HepG2 (cell line): ENCODE data around the gene XRCC1. TPM values are rescaled to one million over a fixed set of nuclear protein-coding genes. Genes with fewer than 3 reads are reported as not detected.
A peak's percentile ranks its signal among the peaks of the same experiment; 100 is the strongest.

ENCODE experiments used
- ATAC-seq: fragments of 200-7000 bp; cut with Tn5 transposase; 3 replicates; pipeline ENCODE4 v1.9.1; 2020; ENCODE audit warnings: mild to moderate bottlenecking, moderate library complexity
- BruUV-seq: library from RNA; stranded (reverse); fragments of 400-500 nt; replicated peaks from 2 replicates; lab custom pipeline; 2021; lab: Mats Ljungman, UMichigan
- CTCF ChIA-PET: fragments of 300-600 bp; formaldehyde crosslinking; extraction: SDS; loops from one replicate; lab custom pipeline; 2021; ENCODE audit warnings: low total read pairs, inconsistent platforms, low intra/inter-chr PET ratio; lab: Yijun Ruan, JAX
- POLR2A ChIA-PET: fragments of 350-600 bp; sonication (Branson Sonifier 250); formaldehyde crosslinking; loops from one replicate; lab custom pipeline; 2020; ENCODE audit warnings: antibody characterized with exemption, inconsistent platforms; lab: Yijun Ruan, JAX
- DNase-seq: peaks from one replicate; pipeline ENCODE4 v3.0.0-alpha.2; 2015; ENCODE audit warnings: low spot score
- FAIRE-seq: peaks from 3 replicates; lab custom pipeline; 2011; peaks lifted over from hg19 to GRCh38; lab: Jason Lieb, UNC
- H2AFZ ChIP-seq: one replicate; pipeline ENCODE4 v1.6.1; 2011; ENCODE audit warnings: low read length, inconsistent platforms
- H3K27ac ChIP-seq: fragments of 300-600 bp; 3 replicates; pipeline ENCODE4 v1.8.0; 2011; ENCODE audit warnings: mixed run types, mild to moderate bottlenecking, mixed read lengths, low read length, inconsistent platforms; ENCODE audit not compliant: insufficient read depth; ENCODE audit errors: extremely low read length
- H3K27me3 ChIP-seq, 2 experiments: fragments of 200-600 bp in 1 of 2; 2 replicates in 1 of 2; 3 replicates in 1 of 2; pipeline versions ENCODE4 v1.6.0 to v1.8.0; 2011; ENCODE audit warnings: low read length in 2 of 2, mild to moderate bottlenecking in 2 of 2, moderate library complexity in 2 of 2, inconsistent platforms in 1 of 2; ENCODE audit not compliant: insufficient read depth in 2 of 2, control insufficient read depth in 1 of 2
- H3K36me3 ChIP-seq, 2 experiments: fragments of 200-600 bp in 1 of 2; replicated peaks in 1 of 2; 2 replicates in 1 of 2; 3 replicates in 1 of 2; pipeline versions ENCODE4 v1.5.1 to v1.8.0; 2011; ENCODE audit warnings: low read length in 2 of 2, inconsistent platforms in 1 of 2; ENCODE audit not compliant: insufficient read depth in 2 of 2, control insufficient read depth in 1 of 2
- H3K4me1 ChIP-seq: 2 replicates; pipeline ENCODE4 v1.5.1; 2012; ENCODE audit warnings: low read length, inconsistent platforms; ENCODE audit not compliant: insufficient read depth
- H3K4me2 ChIP-seq: 2 replicates; pipeline ENCODE4 v1.6.0; 2011; ENCODE audit warnings: low read depth, low read length, inconsistent platforms
- H3K4me3 ChIP-seq, 3 experiments: fragments of 200-600 bp in 1 of 3; sonication (generic), shearing (Covaris generic) in 1 of 3; replicated peaks in 1 of 3; 2 replicates each; pipeline ENCODE4 v1.5.1; 2011 to 2016; ENCODE audit warnings: low read length in 3 of 3, inconsistent platforms in 2 of 3, low read depth in 2 of 3, mild to moderate bottlenecking in 2 of 3, control low read depth in 1 of 3, mixed read lengths in 1 of 3; ENCODE audit not compliant: insufficient read depth in 1 of 3
- H3K79me2 ChIP-seq: one replicate; pipeline ENCODE4 v1.6.1; 2011; ENCODE audit warnings: low read length, inconsistent platforms; ENCODE audit not compliant: insufficient read depth
- H3K9ac ChIP-seq: 2 replicates; pipeline ENCODE4 v1.6.0; 2011; ENCODE audit warnings: mild to moderate bottlenecking, low read depth, low read length, inconsistent platforms; ENCODE audit not compliant: insufficient read depth
- H3K9me3 ChIP-seq: 2 replicates; pipeline ENCODE4 v1.5.1; 2012; ENCODE audit warnings: mild to moderate bottlenecking, low read length
- H4K20me1 ChIP-seq: 2 replicates; pipeline ENCODE4 v1.6.0; 2011; ENCODE audit warnings: inconsistent platforms, mild to moderate bottlenecking, low read length, moderate library complexity; ENCODE audit not compliant: insufficient read depth
- ELK4 ChIP-seq: sonication (generic); formaldehyde crosslinking; IDR thresholded peaks from 2 replicates; pipeline ENCODE4 v1.9.0; 2021; ENCODE audit warnings: missing genetic modification reagents, borderline replicate concordance
- KLF6 ChIP-seq: IDR thresholded peaks from 2 replicates; pipeline ENCODE4 v1.8.0; 2016; ENCODE audit warnings: missing biosample characterization, missing genetic modification reagents
- ZNF124 ChIP-seq: sonication (generic); formaldehyde crosslinking; IDR thresholded peaks from 2 replicates; pipeline ENCODE4 v1.4.0; 2020; ENCODE audit warnings: missing genetic modification reagents
- ZNF260 ChIP-seq: sonication (generic); formaldehyde crosslinking; IDR thresholded peaks from 2 replicates; pipeline ENCODE4 v1.4.0; 2020; ENCODE audit warnings: missing genetic modification reagents, low read depth, mild to moderate bottlenecking, borderline replicate concordance
- WGBS: methylation state at CpG from one replicate; pipeline ENCODE4 v1.1.6; 2017; ENCODE audit warnings: low lambda C conversion rate; 5-methylcytosine and 5-hydroxymethylcytosine counted together
- in situ Hi-C: cut with HindIII; loops from 2 replicates; pipeline ENCODE4 v1.10.0; 2017; ENCODE audit warnings: low pct_unique_long_range_greater_than_20kb; ENCODE audit not compliant: extremely low pct_ligation_motif_present
- intact Hi-C: fragments of 100-400 bp; cut with micrococcal nuclease; formaldehyde crosslinking; loops from one replicate; pipeline ENCODE4 v1.10.0; 2022; ENCODE audit not compliant: unreplicated experiment
- polyA plus RNA-seq, 8 experiments: library from polyadenylated mRNA; depleted of rRNA in 3 of 8; stranded (reverse) in 7 of 8; unstranded in 1 of 8; fragments of >200 nt; fragmentation: Illumina TruSeq in 4 of 8; extraction: Trizol in 4 of 8; gene quantifications; 2 replicates each; pipeline versions ENCODE4 v1.2.1 to v1.2.3, GENCODE V29; 2011 to 2016; ENCODE audit warnings: low read depth in 4 of 8, missing spikeins in 1 of 8, mixed read lengths in 1 of 8; ENCODE audit not compliant: insufficient read depth in 1 of 8
- total RNA-seq, 5 experiments: library from RNA; depleted of rRNA; stranded (reverse); fragments of >200 nt; fragmentation: Illumina TruSeq; extraction: Trizol; gene quantifications; 2 replicates each; pipeline ENCODE4 v1.2.3, GENCODE V29; 2016; ENCODE audit warnings: low read depth in 1 of 5

XRCC1 gene
- total and polyA plus RNA-seq, 2 of the 13 experiments (the other 11 are each of a cell fraction or from before 2014, with no cell fraction given) = 24.7 to 26.3 TPM

DNA sequence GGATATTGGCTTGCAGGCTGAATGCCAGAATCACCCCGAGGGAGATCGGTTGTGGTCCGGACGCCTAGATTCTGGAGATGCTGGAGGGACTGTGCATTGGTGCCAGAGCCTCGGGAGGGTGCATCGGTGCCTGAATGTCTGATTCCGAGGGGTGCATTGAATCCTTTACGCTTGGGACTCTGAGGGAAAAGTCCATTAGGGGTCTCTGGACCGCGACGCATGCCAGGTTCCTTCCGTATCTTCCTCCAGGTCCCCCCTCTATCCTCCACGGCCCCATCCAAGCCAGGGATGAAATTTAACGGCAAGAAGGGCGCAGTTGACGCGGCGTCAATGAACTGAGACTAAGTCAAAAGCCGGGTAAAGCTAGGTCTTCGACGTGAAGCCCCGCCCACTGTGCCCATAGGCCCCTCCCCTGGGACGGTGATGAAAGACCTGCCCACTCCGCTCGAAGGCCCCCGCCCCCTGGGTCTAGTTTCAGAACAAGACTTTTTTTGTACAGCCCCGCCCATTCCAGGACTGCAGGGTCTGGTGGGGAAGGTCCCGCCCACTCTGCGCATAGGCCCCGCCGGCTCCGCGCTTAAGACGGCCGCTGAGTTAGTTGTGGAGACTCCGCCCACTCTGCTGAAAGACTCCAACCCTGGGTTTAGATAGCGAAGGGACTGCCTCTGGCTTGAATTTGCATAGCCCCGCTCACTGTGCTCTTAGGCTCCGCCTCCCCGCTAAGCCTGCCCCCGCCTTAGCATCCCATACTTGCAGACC lies 41.6 kb downstream of the XRCC1 start:
- in situ Hi-C loops = no loop called here
- Histone ChIP-seq H3K27ac (peak overlapping the region; percentile 35), H3K27me3 (no peaks in the 10 kb centered on the region), H3K4me1 (peaks cover 6% of the 10 kb centered on the region; the same call in 1 of the 2 replicates), H3K79me2 (no peaks in the 10 kb centered on the region), H3K9me3 (peaks cover 1% of the 10 kb centered on the region; the same call in 1 of the 2 replicates), H3K4me3 (peak overlapping the region; percentile 12 to 62 (median 35); a peak in 4 of 6 replicates), H2AFZ (no peak overlapping the region), H3K9ac (peak overlapping the region; percentile 46; the same call in 1 of the 2 replicates), H3K4me2 (peak overlapping the region; percentile 72), H3K36me3 (peaks cover under 1 to 5% of the 10 kb centered on the region in 2 experiments; a peak in 3 of 5 replicates), H4K20me1 (no peaks in the 10 kb centered on the region)
- FAIRE-seq (no peak), DNase-seq (peak; percentile 34), ATAC-seq (peak; percentile 35)
- POLR2A ChIA-PET = interaction anchor here (1.1 kb wide), 1 partner anchor 62 kb away, joined by 3 read pairs; the partner anchor contains the start of gene IRGQ
- TF ChIP-seq ZNF124 (CRISPR knock-in tag) (no peak), ZNF260 (CRISPR knock-in tag) (no peak), KLF6 (CRISPR knock-in tag) (no peak), ELK4 (CRISPR knock-in tag) (no peak)
- WGBS = 81% methylated on average over 22 of the region's 41 CpGs
- intact Hi-C loops = no loop called here
- CTCF ChIA-PET = no interaction called here
- no TSS peak for BruUV-seq
